ENCODE data around the gene ZC3HAV1L.

ZC3HAV1L gene

GRCh38 chr7:139004321-139005090 is 31.3 kb downstream of the ZC3HAV1L start:
- H2AK5ac ChIP-seq (ENCODE audit: low read length, severe bottlenecking), result no peak overlapping the region
- no peak overlapping the region for H3K23ac ChIP-seq (ENCODE audit: low read length in 2 of 2)
- no peak overlapping the region for H3K14ac ChIP-seq (ENCODE audit: low read length in 2 of 2)
- no peak overlapping the region for H4K8ac ChIP-seq (ENCODE audit: low read length)
- H3K18ac ChIP-seq (ENCODE audit: low read depth in 1 of 2, low read length in 2 of 2), result no peak overlapping the region
- no peaks in the 10 kb centered on the region for H3K79me1 ChIP-seq (replicated peaks; ENCODE audit: low read length, poor library complexity, severe bottlenecking)
- no peak overlapping the region for H3K27ac ChIP-seq (ENCODE audit: low read length, poor library complexity, severe bottlenecking)
- no peaks in the 10 kb centered on the region for H3K4me1 ChIP-seq (ENCODE audit: control insufficient read depth, insufficient read depth, low read depth, low read length)
- H3K9me3 ChIP-seq (ENCODE audit: control insufficient read depth, low read length), result peaks cover 24% of the 10 kb centered on the region
- no peak overlapping the region for H4K91ac ChIP-seq (ENCODE audit: low read length)
- H2BK15ac ChIP-seq (ENCODE audit: low read depth, poor library complexity, severe bottlenecking), result no peak overlapping the region
- DNase-seq, result no peak
- no peak overlapping the region for H3K4me2 ChIP-seq (ENCODE audit: low read length, poor library complexity, severe bottlenecking)
- no peak overlapping the region for H3K9ac ChIP-seq (ENCODE audit: low read length)
- no peak overlapping the region for H2BK5ac ChIP-seq (ENCODE audit: low read depth, low read length, poor library complexity, severe bottlenecking)
- H3K27me3 ChIP-seq (ENCODE audit: control insufficient read depth in 1 of 2, insufficient read depth in 1 of 2, low read length in 2 of 2), result no peaks in the 10 kb centered on the region
- no peak overlapping the region for H2BK120ac ChIP-seq (ENCODE audit: low read depth, low read length)
- no peak overlapping the region for H3K4ac ChIP-seq (ENCODE audit: low read depth in 1 of 2, low read length in 2 of 2)
- H2AFZ ChIP-seq (ENCODE audit: low read depth, low read length), result no peak overlapping the region
- H2BK12ac ChIP-seq (ENCODE audit: low read length in 2 of 2), result no peak overlapping the region
- H3K36me3 ChIP-seq (ENCODE audit: control insufficient read depth in 1 of 2, insufficient read depth in 2 of 2, low read depth in 1 of 2, low read length in 2 of 2), result no peaks in the 10 kb centered on the region
- no peak overlapping the region for H3K4me3 ChIP-seq (ENCODE audit: insufficient read depth in 1 of 2, low read depth in 1 of 2, low read length in 2 of 2)

GRCh38 chr7:138999414-138999813 is 36.4 kb downstream of the ZC3HAV1L start:
- Histone ChIP-seq H3K18ac (ENCODE audit: low read depth in 1 of 2, low read length in 2 of 2) (no peak overlapping the region), H3K27ac (ENCODE audit: low read length, poor library complexity, severe bottlenecking) (no peak overlapping the region), H3K27me3 (ENCODE audit: control insufficient read depth in 1 of 2, insufficient read depth in 1 of 2, low read length in 2 of 2) (no peaks in the 10 kb centered on the region), H4K91ac (ENCODE audit: low read length) (no peak overlapping the region), H2BK120ac (ENCODE audit: low read depth, low read length) (no peak overlapping the region), H4K8ac (ENCODE audit: low read length) (no peak overlapping the region), H3K4ac (ENCODE audit: low read depth in 1 of 2, low read length in 2 of 2) (no peak overlapping the region), H3K4me3 (ENCODE audit: insufficient read depth in 1 of 2, low read depth in 1 of 2, low read length in 2 of 2) (no peak overlapping the region), H3K79me1 (replicated peaks; ENCODE audit: low read length, poor library complexity, severe bottlenecking) (no peaks in the 10 kb centered on the region), H2BK15ac (ENCODE audit: low read depth, poor library complexity, severe bottlenecking) (no peak overlapping the region), H2BK5ac (ENCODE audit: low read depth, low read length, poor library complexity, severe bottlenecking) (no peak overlapping the region), H2AK5ac (ENCODE audit: low read length, severe bottlenecking) (no peak overlapping the region), H3K14ac (ENCODE audit: low read length in 2 of 2) (no peak overlapping the region), H3K9me3 (ENCODE audit: control insufficient read depth, low read length) (peaks cover 13% of the 10 kb centered on the region), H3K23ac (ENCODE audit: low read length in 2 of 2) (no peak overlapping the region), H2AFZ (ENCODE audit: low read depth, low read length) (no peak overlapping the region), H2BK12ac (ENCODE audit: low read length in 2 of 2) (no peak overlapping the region), H3K4me1 (ENCODE audit: control insufficient read depth, insufficient read depth, low read depth, low read length) (no peaks in the 10 kb centered on the region), H3K9ac (ENCODE audit: low read length) (no peak overlapping the region), H3K36me3 (ENCODE audit: control insufficient read depth in 1 of 2, insufficient read depth in 2 of 2, low read depth in 1 of 2, low read length in 2 of 2) (no peaks in the 10 kb centered on the region), H3K4me2 (ENCODE audit: low read length, poor library complexity, severe bottlenecking) (no peak overlapping the region)
- WGBS, result 100% methylated on average over 3 of the region's 3 CpGs
- no peak for DNase-seq

GRCh38 chr7:138992052-138992531 is 43.8 kb downstream of the ZC3HAV1L start:
- DNase-seq, result no peak
- WGBS, result 75% methylated on average over 8 of the region's 8 CpGs
- H3K79me1 ChIP-seq (replicated peaks; ENCODE audit: low read length, poor library complexity, severe bottlenecking), result no peaks in the 10 kb centered on the region
- H2BK12ac ChIP-seq (ENCODE audit: low read length in 2 of 2), result no peak overlapping the region
- no peak overlapping the region for H3K9ac ChIP-seq (ENCODE audit: low read length)
- no peak overlapping the region for H2BK5ac ChIP-seq (ENCODE audit: low read depth, low read length, poor library complexity, severe bottlenecking)
- no peak overlapping the region for H2BK15ac ChIP-seq (ENCODE audit: low read depth, poor library complexity, severe bottlenecking)
- H3K27me3 ChIP-seq (ENCODE audit: control insufficient read depth in 1 of 2, insufficient read depth in 1 of 2, low read length in 2 of 2), result peaks cover 0 to 5% of the 10 kb centered on the region in 2 experiments
- H3K23ac ChIP-seq (ENCODE audit: low read length in 2 of 2), result no peak overlapping the region
- H3K4me1 ChIP-seq (ENCODE audit: control insufficient read depth, insufficient read depth, low read depth, low read length), result no peaks in the 10 kb centered on the region
- no peak overlapping the region for H3K4ac ChIP-seq (ENCODE audit: low read depth in 1 of 2, low read length in 2 of 2)
- no peak overlapping the region for H2AK5ac ChIP-seq (ENCODE audit: low read length, severe bottlenecking)
- H2AFZ ChIP-seq (ENCODE audit: low read depth, low read length), result no peak overlapping the region
- H4K91ac ChIP-seq (ENCODE audit: low read length), result no peak overlapping the region
- H4K8ac ChIP-seq (ENCODE audit: low read length), result no peak overlapping the region
- H2BK120ac ChIP-seq (ENCODE audit: low read depth, low read length), result no peak overlapping the region
- no peak overlapping the region for H3K4me3 ChIP-seq (ENCODE audit: insufficient read depth in 1 of 2, low read depth in 1 of 2, low read length in 2 of 2)
- H3K14ac ChIP-seq (ENCODE audit: low read length in 2 of 2), result no peak overlapping the region
- H3K36me3 ChIP-seq (ENCODE audit: control insufficient read depth in 1 of 2, insufficient read depth in 2 of 2, low read depth in 1 of 2, low read length in 2 of 2), result no peaks in the 10 kb centered on the region
- H3K9me3 ChIP-seq (ENCODE audit: control insufficient read depth, low read length), result peaks cover 10% of the 10 kb centered on the region
- H3K27ac ChIP-seq (ENCODE audit: low read length, poor library complexity, severe bottlenecking), result no peak overlapping the region
- H3K18ac ChIP-seq (ENCODE audit: low read depth in 1 of 2, low read length in 2 of 2), result no peak overlapping the region
- no peak overlapping the region for H3K4me2 ChIP-seq (ENCODE audit: low read length, poor library complexity, severe bottlenecking)

GRCh38 chr7:138987686-138988085 is 48.2 kb downstream of the ZC3HAV1L start:
- Histone ChIP-seq H2AK5ac (ENCODE audit: low read length, severe bottlenecking) (no peak overlapping the region), H2AFZ (ENCODE audit: low read depth, low read length) (no peak overlapping the region), H3K36me3 (ENCODE audit: control insufficient read depth in 1 of 2, insufficient read depth in 2 of 2, low read depth in 1 of 2, low read length in 2 of 2) (no peaks in the 10 kb centered on the region), H3K14ac (ENCODE audit: low read length in 2 of 2) (no peak overlapping the region), H2BK120ac (ENCODE audit: low read depth, low read length) (no peak overlapping the region), H2BK5ac (ENCODE audit: low read depth, low read length, poor library complexity, severe bottlenecking) (no peak overlapping the region), H3K27me3 (ENCODE audit: control insufficient read depth in 1 of 2, insufficient read depth in 1 of 2, low read length in 2 of 2) (peaks cover 0 to 14% of the 10 kb centered on the region in 2 experiments), H2BK12ac (ENCODE audit: low read length in 2 of 2) (no peak overlapping the region), H3K4me1 (ENCODE audit: control insufficient read depth, insufficient read depth, low read depth, low read length) (no peaks in the 10 kb centered on the region), H3K18ac (ENCODE audit: low read depth in 1 of 2, low read length in 2 of 2) (no peak overlapping the region), H3K4me2 (ENCODE audit: low read length, poor library complexity, severe bottlenecking) (no peak overlapping the region), H3K9ac (ENCODE audit: low read length) (no peak overlapping the region), H3K27ac (ENCODE audit: low read length, poor library complexity, severe bottlenecking) (no peak overlapping the region), H2BK15ac (ENCODE audit: low read depth, poor library complexity, severe bottlenecking) (no peak overlapping the region), H3K4me3 (ENCODE audit: insufficient read depth in 1 of 2, low read depth in 1 of 2, low read length in 2 of 2) (no peak overlapping the region), H3K9me3 (ENCODE audit: control insufficient read depth, low read length) (peaks cover 10% of the 10 kb centered on the region), H4K91ac (ENCODE audit: low read length) (no peak overlapping the region), H3K79me1 (replicated peaks; ENCODE audit: low read length, poor library complexity, severe bottlenecking) (no peaks in the 10 kb centered on the region), H3K23ac (ENCODE audit: low read length in 2 of 2) (no peak overlapping the region), H4K8ac (ENCODE audit: low read length) (no peak overlapping the region), H3K4ac (ENCODE audit: low read depth in 1 of 2, low read length in 2 of 2) (no peak overlapping the region)
- DNase-seq, result no peak
- 100% methylated on average over 1 of the region's 1 CpG for WGBS

All from mesenchymal stem cell (in vitro differentiated cells and primary cell).